Measurements from ENCODE around the gene HOXB2.
A peak's percentile ranks its signal among the peaks of the same experiment; 100 is the strongest.

HOXB2 gene

DNA sequence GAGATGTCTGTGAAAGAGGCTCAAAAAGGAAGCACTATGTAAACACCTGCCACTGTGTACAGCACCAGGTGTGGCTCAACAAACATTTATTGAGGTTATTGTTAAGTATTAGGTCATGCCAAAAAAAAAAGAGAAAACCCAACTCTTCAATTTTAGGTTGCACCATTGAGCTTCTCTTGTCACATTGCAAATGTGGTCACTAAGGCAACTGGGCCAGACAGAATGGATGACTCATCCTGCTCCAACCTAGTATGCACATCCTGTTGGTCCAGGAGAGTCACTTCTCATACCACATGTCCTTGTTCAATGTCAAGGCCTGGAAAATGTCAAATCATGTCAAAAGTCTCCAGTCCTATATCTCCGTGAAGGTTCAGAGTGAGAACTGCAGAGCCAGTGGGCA, 39.1 kb downstream of the HOXB2 start (continued):
- TF ChIP-seq ZNF747 (tag by site-specific recombination; IDR thresholded peaks at IDR 0.05) (no peak), PRDM10 (tag by site-specific recombination; IDR thresholded peaks at IDR 0.05) (peak; percentile 50; the same call in 1 of the 2 replicates), ZBTB21 (tag by site-specific recombination; IDR thresholded peaks at IDR 0.05) (0 out of 2 replicates have a peak, but pooled peaks have one; percentile 32), ZNF785 (tag by site-specific recombination; IDR thresholded peaks at IDR 0.05) (no peak), ZNF488 (tag by site-specific recombination; IDR thresholded peaks at IDR 0.05) (no peak), ZNF660 (tag by site-specific recombination; IDR thresholded peaks at IDR 0.05) (0 out of 2 replicates have a peak, but pooled peaks have one; percentile 4)

DNA sequence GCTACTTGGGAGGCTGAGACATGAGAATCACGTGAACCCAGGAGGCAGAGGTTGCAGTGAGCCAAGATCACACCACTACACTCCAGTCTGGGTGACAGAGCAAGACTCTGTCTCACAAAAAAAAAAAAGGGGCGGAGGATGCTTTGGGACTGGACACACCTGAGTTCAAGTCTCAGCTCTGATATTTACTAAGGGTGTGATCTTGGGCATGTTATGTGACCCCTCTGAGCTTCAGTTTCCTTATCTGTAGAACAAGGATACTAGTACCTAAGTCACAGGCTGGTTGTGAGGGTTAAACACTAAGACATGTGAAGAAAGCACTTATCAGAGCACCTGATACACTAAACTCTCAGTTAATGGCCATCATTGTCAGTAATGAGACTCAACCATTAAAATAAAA, 40.0 kb downstream of the HOXB2 start:
- CTCF ChIA-PET = interaction anchor here (0.7 to 5.0 kb wide), 10 partner anchors 8 to 153 kb away, joined by 3 to 36 read pairs (median 4); partner anchors contain the start of gene HOXB5
- peaks cover 32% of the 10 kb centered on the region for H3K4me1 ChIP-seq (ENCODE audit: control insufficient read depth, insufficient read depth, low read length)
- no peaks in the 10 kb centered on the region for H3K9me3 ChIP-seq (ENCODE audit: control insufficient read depth, insufficient read depth, low read depth, low read length)
- H3K4me3 ChIP-seq (ENCODE audit: low read depth, low read length) = no peak overlapping the region
- no peak overlapping the region; the same call in 1 of the 2 replicates for H3K27ac ChIP-seq (ENCODE audit: extremely low read depth, low read depth, low read length)
- TF ChIP-seq ZNF423 (tag by site-specific recombination; IDR thresholded peaks at IDR 0.05) = no peak
- TF ChIP-seq, protein P1, sequence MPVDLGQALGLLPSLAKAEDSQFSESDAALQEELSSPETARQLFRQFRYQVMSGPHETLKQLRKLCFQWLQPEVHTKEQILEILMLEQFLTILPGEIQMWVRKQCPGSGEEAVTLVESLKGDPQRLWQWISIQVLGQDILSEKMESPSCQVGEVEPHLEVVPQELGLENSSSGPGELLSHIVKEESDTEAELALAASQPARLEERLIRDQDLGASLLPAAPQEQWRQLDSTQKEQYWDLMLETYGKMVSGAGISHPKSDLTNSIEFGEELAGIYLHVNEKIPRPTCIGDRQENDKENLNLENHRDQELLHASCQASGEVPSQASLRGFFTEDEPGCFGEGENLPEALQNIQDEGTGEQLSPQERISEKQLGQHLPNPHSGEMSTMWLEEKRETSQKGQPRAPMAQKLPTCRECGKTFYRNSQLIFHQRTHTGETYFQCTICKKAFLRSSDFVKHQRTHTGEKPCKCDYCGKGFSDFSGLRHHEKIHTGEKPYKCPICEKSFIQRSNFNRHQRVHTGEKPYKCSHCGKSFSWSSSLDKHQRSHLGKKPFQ (tag by site-specific recombination; IDR thresholded peaks at IDR 0.05) = peak; percentile 66; the same call in 1 of the 2 replicates
- no peak for TF ChIP-seq ZNF24 (tag by site-specific recombination; IDR thresholded peaks at IDR 0.05)
- H3K36me3 ChIP-seq (ENCODE audit: control insufficient read depth in 2 of 2, insufficient read depth in 1 of 2, low read length in 2 of 2) = no peaks in the 10 kb centered on the region
- POLR2A ChIA-PET = interaction anchor here (0.6 to 1.5 kb wide), 2 partner anchors 18 to 102 kb away, joined by 4 read pairs; no protein-coding TSS in a partner anchor

- H3K9me3 ChIP-seq (ENCODE audit: control insufficient read depth, insufficient read depth, low read depth, low read length) = no peaks in the 10 kb centered on the region
- POLR2A ChIA-PET = interaction anchor here (0.8 to 1.4 kb wide), 3 partner anchors 37 to 122 kb away, joined by 3 to 10 read pairs (median 3); partner anchors contain the start of gene HOXB9
- H3K4me1 ChIP-seq (ENCODE audit: control insufficient read depth, insufficient read depth, low read length) = peaks cover 38% of the 10 kb centered on the region
- peak overlapping the region; percentile 6; the same call in 1 of the 2 replicates for H3K27ac ChIP-seq (ENCODE audit: extremely low read depth, low read depth, low read length)
- CTCF ChIA-PET = interaction anchor here (0.7 to 5.0 kb wide), 7 partner anchors 10 to 170 kb away, joined by 3 to 36 read pairs (median 4); partner anchors contain the start of gene HOXB5
- H3K4me3 ChIP-seq (ENCODE audit: low read depth, low read length) = no peak overlapping the region
- H3K36me3 ChIP-seq (ENCODE audit: control insufficient read depth in 2 of 2, insufficient read depth in 1 of 2, low read length in 2 of 2) = no peaks in the 10 kb centered on the region
- TF ChIP-seq ZNF146 (tag by site-specific recombination; IDR thresholded peaks at IDR 0.05) (no peak), GLIS1 (tag by site-specific recombination; IDR thresholded peaks at IDR 0.05) (peak; percentile 66), ZNF394 (tag by site-specific recombination; IDR thresholded peaks at IDR 0.05; ENCODE audit: borderline replicate concordance) (no peak), TCF7L2 (IDR thresholded peaks at IDR 0.05; ENCODE audit: borderline replicate concordance, low read depth, low read length) (0 out of 2 replicates have a peak, but pooled peaks have one; percentile 14), ZNF19 (tag by site-specific recombination; IDR thresholded peaks at IDR 0.05; ENCODE audit: low read depth) (no peak), SP7 (tag by site-specific recombination; IDR thresholded peaks at IDR 0.05) (peak; percentile 34; the same call in 1 of the 2 replicates), SCRT1 (tag by site-specific recombination; IDR thresholded peaks at IDR 0.05; ENCODE audit: borderline replicate concordance) (no peak), OSR2 (tag by site-specific recombination; IDR thresholded peaks at IDR 0.05) (peak; percentile 44), ZNF645 (tag by site-specific recombination; IDR thresholded peaks at IDR 0.05) (no peak), ZNF830 (tag by site-specific recombination; IDR thresholded peaks at IDR 0.05; ENCODE audit: low read depth) (no peak), ZNF548 (tag by site-specific recombination; IDR thresholded peaks at IDR 0.05) (no peak), ZNF37A (tag by site-specific recombination; IDR thresholded peaks at IDR 0.05) (no peak), ZNF558 (tag by site-specific recombination; IDR thresholded peaks at IDR 0.05) (no peak), ZNF341 (tag by site-specific recombination; IDR thresholded peaks at IDR 0.05; ENCODE audit: low read depth) (peak; percentile 64), ZFHX2 (tag by site-specific recombination; conservative IDR thresholded peaks at IDR 0.05) (peak; percentile 37), ZBTB44 (tag by site-specific recombination; IDR thresholded peaks at IDR 0.05) (no peak)
Observed at GRCh38 chr17:48503747-48504146, 41.2 kb downstream of the HOXB2 start.
